ENCODE results near the gene CACNA1G. TPM values are rescaled to one million over a fixed set of nuclear protein-coding genes. Genes with fewer than 3 reads are reported as not detected.
A peak's percentile ranks its signal among the peaks of the same experiment; 100 is the strongest.

CACNA1G gene
- total RNA-seq, 1 donor: under 0.01 TPM

DNA sequence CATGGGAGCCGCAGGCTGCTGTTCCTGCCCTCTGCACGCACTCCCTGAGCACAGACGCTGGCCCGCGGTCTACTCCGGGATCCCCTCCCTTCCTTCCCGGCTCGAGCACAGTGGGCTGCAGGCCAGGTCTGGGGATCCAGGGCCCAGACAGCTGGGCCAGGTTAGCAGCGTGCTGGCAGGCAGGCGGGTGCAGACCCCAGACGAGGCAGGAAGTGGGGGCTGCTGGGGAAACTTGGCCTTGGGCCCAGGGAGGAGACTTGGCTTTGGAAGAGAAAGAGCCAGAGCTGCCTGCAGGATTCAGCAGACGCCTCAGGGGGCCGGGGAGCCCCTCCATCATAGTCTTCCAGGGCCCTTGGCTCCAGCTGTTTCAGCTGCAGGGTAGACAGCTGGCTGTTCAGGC is 44.0 kb downstream of the CACNA1G start:
- H3K36me3 ChIP-seq (ENCODE audit: insufficient read depth, low read length): no peaks in the 10 kb centered on the region
- peaks cover 13% of the 10 kb centered on the region for H3K27me3 ChIP-seq (ENCODE audit: insufficient read depth, low read length)
- H3K4me2 ChIP-seq (ENCODE audit: insufficient read depth, low read length): peak overlapping the region; percentile 57
- no peaks in the 10 kb centered on the region for H3K4me1 ChIP-seq (ENCODE audit: insufficient read depth, low read length)
- no peaks in the 10 kb centered on the region for H3K9me3 ChIP-seq (ENCODE audit: low read depth, low read length)
- TF ChIP-seq, protein P1, sequence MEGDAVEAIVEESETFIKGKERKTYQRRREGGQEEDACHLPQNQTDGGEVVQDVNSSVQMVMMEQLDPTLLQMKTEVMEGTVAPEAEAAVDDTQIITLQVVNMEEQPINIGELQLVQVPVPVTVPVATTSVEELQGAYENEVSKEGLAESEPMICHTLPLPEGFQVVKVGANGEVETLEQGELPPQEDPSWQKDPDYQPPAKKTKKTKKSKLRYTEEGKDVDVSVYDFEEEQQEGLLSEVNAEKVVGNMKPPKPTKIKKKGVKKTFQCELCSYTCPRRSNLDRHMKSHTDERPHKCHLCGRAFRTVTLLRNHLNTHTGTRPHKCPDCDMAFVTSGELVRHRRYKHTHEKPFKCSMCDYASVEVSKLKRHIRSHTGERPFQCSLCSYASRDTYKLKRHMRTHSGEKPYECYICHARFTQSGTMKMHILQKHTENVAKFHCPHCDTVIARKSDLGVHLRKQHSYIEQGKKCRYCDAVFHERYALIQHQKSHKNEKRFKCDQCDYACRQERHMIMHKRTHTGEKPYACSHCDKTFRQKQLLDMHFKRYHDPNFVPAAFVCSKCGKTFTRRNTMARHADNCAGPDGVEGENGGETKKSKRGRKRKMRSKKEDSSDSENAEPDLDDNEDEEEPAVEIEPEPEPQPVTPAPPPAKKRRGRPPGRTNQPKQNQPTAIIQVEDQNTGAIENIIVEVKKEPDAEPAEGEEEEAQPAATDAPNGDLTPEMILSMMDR (IDR thresholded peaks at IDR 0.05; ENCODE audit: extremely low read depth, low read depth, low read length): no peak
- no peak overlapping the region for H3K4me3 ChIP-seq (ENCODE audit: insufficient read depth, low read length)
- H3K27ac ChIP-seq (ENCODE audit: low read depth, low read length): no peak overlapping the region
- no peaks in the 10 kb centered on the region for H4K20me1 ChIP-seq (ENCODE audit: insufficient read depth, low read length)
- no peak overlapping the region for H2AFZ ChIP-seq (ENCODE audit: low read length)
- DNase-seq (ENCODE audit: insufficient read length, low spot score, missing footprints): peak; percentile 95
- H3K79me2 ChIP-seq (ENCODE audit: insufficient read depth, low read length): no peaks in the 10 kb centered on the region

DNA sequence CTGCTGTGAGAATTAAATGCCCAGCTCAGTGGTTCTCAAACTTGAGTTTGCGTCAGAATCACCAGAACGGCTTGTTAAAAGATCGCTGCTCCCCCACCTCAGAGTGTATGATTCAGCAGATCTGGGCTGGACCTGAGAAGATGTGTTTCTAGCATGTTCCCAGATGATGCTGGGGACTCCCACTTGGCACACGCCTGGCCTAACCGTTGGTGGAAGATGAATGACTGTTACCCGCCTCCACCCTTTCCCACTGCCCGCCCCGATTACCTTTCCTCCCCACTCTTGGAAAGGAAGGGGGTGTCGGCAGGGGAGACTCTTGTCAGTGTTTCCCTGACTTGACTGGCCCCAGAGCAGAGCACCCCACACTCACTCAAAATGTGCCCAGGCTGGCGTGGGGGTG is 44.9 kb downstream of the CACNA1G start:
- Histone ChIP-seq H3K27me3 (ENCODE audit: insufficient read depth, low read length) (peaks cover 15% of the 10 kb centered on the region), H4K20me1 (ENCODE audit: insufficient read depth, low read length) (no peaks in the 10 kb centered on the region), H3K9me3 (ENCODE audit: low read depth, low read length) (no peaks in the 10 kb centered on the region), H2AFZ (ENCODE audit: low read length) (no peak overlapping the region), H3K4me1 (ENCODE audit: insufficient read depth, low read length) (no peaks in the 10 kb centered on the region), H3K4me3 (ENCODE audit: insufficient read depth, low read length) (no peak overlapping the region), H3K27ac (ENCODE audit: low read depth, low read length) (no peak overlapping the region), H3K79me2 (ENCODE audit: insufficient read depth, low read length) (no peaks in the 10 kb centered on the region), H3K36me3 (ENCODE audit: insufficient read depth, low read length) (no peaks in the 10 kb centered on the region), H3K4me2 (ENCODE audit: insufficient read depth, low read length) (no peak overlapping the region)
- DNase-seq (ENCODE audit: insufficient read length, low spot score, missing footprints): no peak
- TF ChIP-seq, protein P1 (IDR thresholded peaks at IDR 0.05; ENCODE audit: extremely low read depth, low read depth, low read length): no peak

DNA sequence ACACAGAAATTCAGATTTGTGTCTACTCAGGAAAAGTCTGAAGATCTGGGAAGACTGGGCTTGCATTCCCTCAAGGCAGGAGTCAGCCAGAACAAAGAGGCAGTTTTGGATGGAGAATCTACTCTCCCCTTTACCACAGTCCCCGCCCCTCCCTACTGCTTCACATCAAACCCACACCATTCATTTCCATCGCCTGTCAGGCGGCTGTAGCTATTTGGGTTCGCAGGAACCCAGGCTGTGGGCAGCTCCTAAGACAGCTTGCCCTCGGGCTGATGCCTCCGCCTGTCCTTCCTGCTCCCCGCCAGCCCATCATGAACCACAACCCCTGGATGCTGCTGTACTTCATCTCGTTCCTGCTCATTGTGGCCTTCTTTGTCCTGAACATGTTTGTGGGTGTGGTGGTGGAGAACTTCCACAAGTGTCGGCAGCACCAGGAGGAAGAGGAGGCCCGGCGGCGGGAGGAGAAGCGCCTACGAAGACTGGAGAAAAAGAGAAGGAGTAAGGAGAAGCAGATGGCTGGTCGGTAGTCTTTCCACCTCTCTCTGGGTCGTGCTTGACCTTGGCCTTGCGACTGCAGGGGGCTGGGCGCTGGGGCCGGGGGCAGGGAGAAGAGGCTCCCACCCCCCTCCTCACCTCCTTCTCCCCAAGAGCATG is 47.1 kb downstream of the CACNA1G start:
- TF ChIP-seq, protein P1 (IDR thresholded peaks at IDR 0.05; ENCODE audit: extremely low read depth, low read depth, low read length): no peak
- Histone ChIP-seq H4K20me1 (ENCODE audit: insufficient read depth, low read length) (no peaks in the 10 kb centered on the region), H3K27me3 (ENCODE audit: insufficient read depth, low read length) (peaks cover 18% of the 10 kb centered on the region), H2AFZ (ENCODE audit: low read length) (no peak overlapping the region), H3K36me3 (ENCODE audit: insufficient read depth, low read length) (no peaks in the 10 kb centered on the region), H3K79me2 (ENCODE audit: insufficient read depth, low read length) (no peaks in the 10 kb centered on the region), H3K4me3 (ENCODE audit: insufficient read depth, low read length) (no peak overlapping the region), H3K4me1 (ENCODE audit: insufficient read depth, low read length) (no peaks in the 10 kb centered on the region), H3K4me2 (ENCODE audit: insufficient read depth, low read length) (no peak overlapping the region), H3K27ac (ENCODE audit: low read depth, low read length) (no peak overlapping the region), H3K9me3 (ENCODE audit: low read depth, low read length) (no peaks in the 10 kb centered on the region)
- no peak for DNase-seq (ENCODE audit: insufficient read length, low spot score, missing footprints)

DNA sequence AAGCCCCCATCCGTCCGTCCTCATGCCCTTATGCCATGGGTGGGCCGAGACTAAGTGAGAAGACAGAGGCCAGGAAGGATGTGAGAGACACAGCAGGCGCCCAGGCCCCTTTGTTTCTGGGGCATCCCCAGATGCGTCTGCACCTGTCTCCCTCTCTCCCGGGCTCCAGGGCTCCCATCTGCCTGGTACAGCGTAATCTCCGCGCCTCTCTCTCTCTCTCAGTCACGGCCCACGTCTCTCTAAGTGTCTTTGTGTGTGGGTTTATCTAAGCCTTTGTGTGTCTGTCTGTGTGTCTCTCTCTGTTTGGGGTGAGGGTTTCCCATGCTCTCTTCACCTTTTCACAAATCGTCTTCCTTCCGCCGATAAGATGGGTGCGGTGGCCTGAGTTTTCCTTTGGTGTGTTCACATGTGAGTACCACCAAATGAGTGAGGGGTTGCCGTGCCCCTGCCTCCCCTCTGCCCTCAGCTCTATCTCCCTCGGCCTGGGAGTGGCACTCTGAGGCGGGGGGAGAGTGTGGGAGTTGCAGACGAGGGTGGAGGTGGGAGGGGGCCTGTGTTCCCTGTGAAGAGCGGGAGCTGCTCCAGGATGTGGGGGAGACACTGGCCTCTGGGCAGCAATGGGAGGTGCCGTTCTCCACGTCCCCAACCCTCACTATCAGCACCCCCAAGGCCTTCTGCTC is 48.3 kb downstream of the CACNA1G start:
- Histone ChIP-seq H3K27ac (ENCODE audit: low read depth, low read length) (no peak overlapping the region), H2AFZ (ENCODE audit: low read length) (no peak overlapping the region), H3K36me3 (ENCODE audit: insufficient read depth, low read length) (no peaks in the 10 kb centered on the region), H3K4me1 (ENCODE audit: insufficient read depth, low read length) (no peaks in the 10 kb centered on the region), H3K4me3 (ENCODE audit: insufficient read depth, low read length) (no peak overlapping the region), H3K9me3 (ENCODE audit: low read depth, low read length) (no peaks in the 10 kb centered on the region), H4K20me1 (ENCODE audit: insufficient read depth, low read length) (no peaks in the 10 kb centered on the region), H3K79me2 (ENCODE audit: insufficient read depth, low read length) (no peaks in the 10 kb centered on the region), H3K27me3 (ENCODE audit: insufficient read depth, low read length) (peaks cover 18% of the 10 kb centered on the region), H3K4me2 (ENCODE audit: insufficient read depth, low read length) (no peak overlapping the region)
- DNase-seq (ENCODE audit: insufficient read length, low spot score, missing footprints): no peak
- TF ChIP-seq, protein P1 (IDR thresholded peaks at IDR 0.05; ENCODE audit: extremely low read depth, low read depth, low read length): no peak
